Lung (tissue), 12 donors: ENCODE results near the gene FOXN3. TPM values are rescaled to one million over a fixed set of nuclear protein-coding genes. Genes with fewer than 3 reads are reported as not detected.

Experiments used
- ATAC-seq: fragments of 200-7000 bp; cut with Tn5 transposase; one replicate; pipeline ENCODE4 v1.9.1; 2020; ENCODE audit warnings: moderate number of reproducible peaks; ENCODE audit not compliant: insufficient read depth, low FRiP score
- DNase-seq, 3 donors: peaks; one replicate each; pipeline ENCODE4 v3.0.0-alpha.2; 2013 to 2017
- H3K27ac ChIP-seq, 2 donors: one replicate each; pipeline ENCODE4 v1.5.1; 2013; ENCODE audit warnings: mild to moderate bottlenecking in 2 of 2, moderate library complexity in 2 of 2, control low read depth in 1 of 2, inconsistent platforms in 1 of 2, low read depth in 1 of 2, low read length in 1 of 2
- H3K27me3 ChIP-seq, 3 donors: one replicate each; pipeline ENCODE4 v1.5.1; 2013; ENCODE audit warnings: low read length in 2 of 3; ENCODE audit not compliant: control insufficient read depth in 3 of 3, insufficient read depth in 3 of 3
- H3K36me3 ChIP-seq, 4 donors: one replicate each; pipeline ENCODE4 v1.5.1; 2013; ENCODE audit warnings: low read length in 4 of 4, mild to moderate bottlenecking in 1 of 4, moderate library complexity in 1 of 4; ENCODE audit not compliant: control insufficient read depth in 4 of 4, insufficient read depth in 4 of 4
- H3K4me1 ChIP-seq, 5 donors: one replicate each; pipeline ENCODE4 v1.5.1; 2013; ENCODE audit warnings: low read length in 5 of 5, mild to moderate bottlenecking in 2 of 5, moderate library complexity in 1 of 5; ENCODE audit not compliant: control insufficient read depth in 5 of 5, insufficient read depth in 5 of 5
- H3K4me3 ChIP-seq: one replicate; pipeline ENCODE4 v1.5.1; 2013; ENCODE audit warnings: mild to moderate bottlenecking, control low read depth, moderate library complexity
- H3K9ac ChIP-seq, 2 donors: one replicate each; pipeline ENCODE4 v1.5.1; 2013; ENCODE audit warnings: low read length in 2 of 2, control low read depth in 1 of 2; ENCODE audit not compliant: insufficient read depth in 1 of 2
- H3K9me3 ChIP-seq, 4 donors: one replicate each; pipeline ENCODE4 v1.5.1; 2013; ENCODE audit warnings: low read length in 3 of 4, mild to moderate bottlenecking in 1 of 4, moderate library complexity in 1 of 4; ENCODE audit not compliant: control insufficient read depth in 4 of 4, insufficient read depth in 3 of 4
- WGBS, 2 donors: extraction: QIAGEN DNeasy Blood & Tissue Kit; methylation state at CpG; one replicate each; pipeline ENCODE4 v1.1.7; 2013; 5-methylcytosine and 5-hydroxymethylcytosine counted together
- polyA plus RNA-seq, 2 donors: library from polyadenylated mRNA; stranded (reverse); fragments of 200-250 nt; gene quantifications; one replicate each; pipeline ENCODE4 v1.2.1, GENCODE V29; 2013
- total RNA-seq, 2 donors: library from RNA; depleted of rRNA in 1 of 2; stranded (reverse); fragments of >200 nt in 1 of 2; gene quantifications; one replicate each; pipeline ENCODE4 v1.2.1, GENCODE V29; 2014 to 2021
- TF ChIP-seq, protein P1 (sequence below): IDR thresholded peaks from 2 replicates; pipeline ENCODE4 v1.5.1; 2012; ENCODE audit warnings: mild to moderate bottlenecking; ENCODE audit errors: control extremely low read depth, extremely low read depth
- donor health status: control.
- donor health status: control.
- donor health status: Bipolar disorder and iron deficiency.
- donor health status: healthy.
- donor health status: DM: yes; HTN: yes; CAD: no.

FOXN3 gene
- total and polyA plus RNA-seq, 4 donors = 12.7 to 69.7 (median 34.9) TPM

DNA sequence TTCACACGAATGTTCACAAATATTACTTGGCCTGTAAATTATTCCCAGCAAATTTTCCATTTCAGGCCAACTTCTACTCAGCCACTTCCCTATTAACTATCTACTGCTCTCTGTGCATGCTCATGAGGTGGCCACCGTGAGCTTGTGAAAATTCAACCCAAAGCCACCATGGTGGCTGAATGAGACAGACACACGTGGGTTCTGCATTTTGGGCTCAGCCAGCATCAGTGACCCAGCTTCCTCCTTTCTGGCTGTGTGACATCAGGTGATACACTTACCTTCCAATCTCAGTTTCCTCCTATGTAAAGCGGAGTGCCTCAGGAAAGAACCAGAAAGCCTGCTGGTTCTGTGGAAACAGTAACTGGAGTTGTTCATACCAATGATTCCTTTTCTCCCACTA is 175.8 kb downstream of the FOXN3 start:
- Histone ChIP-seq H3K27me3 (no peaks in the 10 kb centered on the region), H3K9me3 (no peaks in the 10 kb centered on the region), H3K27ac (no peak overlapping the region), H3K4me3 (no peak overlapping the region), H3K36me3 (no peaks in the 10 kb centered on the region), H3K9ac (no peak overlapping the region), H3K4me1 (peaks cover 2 to 25% (median 9%) of the 10 kb centered on the region in 5 donors)
- no peak for DNase-seq
- ATAC-seq = no peak
- TF ChIP-seq, protein P1, sequence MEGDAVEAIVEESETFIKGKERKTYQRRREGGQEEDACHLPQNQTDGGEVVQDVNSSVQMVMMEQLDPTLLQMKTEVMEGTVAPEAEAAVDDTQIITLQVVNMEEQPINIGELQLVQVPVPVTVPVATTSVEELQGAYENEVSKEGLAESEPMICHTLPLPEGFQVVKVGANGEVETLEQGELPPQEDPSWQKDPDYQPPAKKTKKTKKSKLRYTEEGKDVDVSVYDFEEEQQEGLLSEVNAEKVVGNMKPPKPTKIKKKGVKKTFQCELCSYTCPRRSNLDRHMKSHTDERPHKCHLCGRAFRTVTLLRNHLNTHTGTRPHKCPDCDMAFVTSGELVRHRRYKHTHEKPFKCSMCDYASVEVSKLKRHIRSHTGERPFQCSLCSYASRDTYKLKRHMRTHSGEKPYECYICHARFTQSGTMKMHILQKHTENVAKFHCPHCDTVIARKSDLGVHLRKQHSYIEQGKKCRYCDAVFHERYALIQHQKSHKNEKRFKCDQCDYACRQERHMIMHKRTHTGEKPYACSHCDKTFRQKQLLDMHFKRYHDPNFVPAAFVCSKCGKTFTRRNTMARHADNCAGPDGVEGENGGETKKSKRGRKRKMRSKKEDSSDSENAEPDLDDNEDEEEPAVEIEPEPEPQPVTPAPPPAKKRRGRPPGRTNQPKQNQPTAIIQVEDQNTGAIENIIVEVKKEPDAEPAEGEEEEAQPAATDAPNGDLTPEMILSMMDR = no peak
- WGBS, 2 donors = 73 to 78% methylated on average over 4 of the region's 4 CpGs

- Histone ChIP-seq H3K4me1 (peaks cover 2 to 25% (median 9%) of the 10 kb centered on the region in 5 donors), H3K4me3 (no peak overlapping the region), H3K9ac (no peak overlapping the region), H3K9me3 (peaks cover 0 to 1% (median 0%) of the 10 kb centered on the region in 4 donors), H3K27me3 (no peaks in the 10 kb centered on the region), H3K27ac (no peak overlapping the region), H3K36me3 (no peaks in the 10 kb centered on the region)
- DNase-seq = no peak
- 20 to 58% methylated on average over 3 of the region's 3 CpGs for WGBS, 2 donors
- TF ChIP-seq, protein P1 = no peak
- ATAC-seq = no peak
Measured at GRCh38 chr14:89240414-89240813, 176.6 kb downstream of the FOXN3 start.

DNA sequence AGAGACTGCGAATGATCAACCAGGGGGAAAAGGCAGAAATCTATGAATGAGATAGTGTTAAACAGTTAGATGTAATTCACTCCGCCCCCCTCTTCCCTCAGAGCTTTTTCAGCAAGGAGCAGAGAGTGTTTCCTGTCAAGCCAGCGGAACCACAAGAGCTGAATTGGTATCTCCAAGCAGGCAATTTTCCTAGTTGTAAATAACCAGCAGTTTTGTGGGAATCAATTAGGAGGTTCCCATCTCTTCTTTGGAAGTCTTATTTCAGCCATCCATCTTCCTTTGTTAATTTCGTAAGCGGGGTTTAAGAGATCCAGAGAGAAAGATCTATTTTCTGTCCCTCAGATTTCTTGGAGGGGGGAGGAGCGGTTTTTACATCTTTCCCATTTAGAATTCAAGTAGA is 178.0 kb downstream of the FOXN3 start:
- TF ChIP-seq, protein P1 = no peak
- H3K36me3 ChIP-seq = no peaks in the 10 kb centered on the region
- H3K4me3 ChIP-seq = no peak overlapping the region
- 87 to 94% methylated on average over 6 of the region's 6 CpGs for WGBS, 2 donors
- peaks cover 0 to 3% (median 0%) of the 10 kb centered on the region in 4 donors for H3K9me3 ChIP-seq
- no peak overlapping the region for H3K9ac ChIP-seq
- peaks cover 2 to 28% (median 9%) of the 10 kb centered on the region in 5 donors for H3K4me1 ChIP-seq
- H3K27me3 ChIP-seq = no peaks in the 10 kb centered on the region
- ATAC-seq (no peak), DNase-seq (no peak)
- no peak overlapping the region for H3K27ac ChIP-seq
